Mesenchymal stem cell (in vitro differentiated cells and primary cell): Measurements from ENCODE around the gene GRIN2C.

Experiments
- DNase-seq: peaks from one replicate; pipeline ENCODE4 v3.0.0-alpha.2; 2013
- H2AFZ ChIP-seq: one replicate; pipeline ENCODE4 v1.6.1; 2013; ENCODE audit warnings: low read depth, mild to moderate bottlenecking, control low read depth, inconsistent platforms, low read length, moderate library complexity
- H2AK5ac ChIP-seq: 2 replicates; pipeline ENCODE4 v1.6.1; 2013; ENCODE audit warnings: low read length, moderate library complexity, mild to moderate bottlenecking, inconsistent platforms; ENCODE audit not compliant: severe bottlenecking
- H2BK120ac ChIP-seq: one replicate; pipeline ENCODE4 v1.6.1; 2013; ENCODE audit warnings: low read depth, mild to moderate bottlenecking, inconsistent platforms, low read length, moderate library complexity
- H2BK12ac ChIP-seq, 2 experiments: one replicate each; pipeline ENCODE4 v1.6.1; 2013; ENCODE audit warnings: inconsistent platforms in 2 of 2, low read length in 2 of 2, mild to moderate bottlenecking in 2 of 2, moderate library complexity in 2 of 2, control low read depth in 1 of 2
- H2BK15ac ChIP-seq: one replicate; pipeline ENCODE4 v1.6.1; 2013; ENCODE audit warnings: mild to moderate bottlenecking, low read depth, inconsistent platforms; ENCODE audit not compliant: poor library complexity, severe bottlenecking
- H2BK5ac ChIP-seq: 2 replicates; pipeline ENCODE4 v1.6.1; 2013; ENCODE audit warnings: low read depth, mild to moderate bottlenecking, low read length, control low read depth, inconsistent platforms; ENCODE audit not compliant: poor library complexity, severe bottlenecking
- H3K14ac ChIP-seq, 2 experiments: one replicate each; pipeline ENCODE4 v1.6.1; 2013; ENCODE audit warnings: inconsistent platforms in 2 of 2, low read length in 2 of 2, control low read depth in 1 of 2, mild to moderate bottlenecking in 1 of 2, moderate library complexity in 1 of 2
- H3K18ac ChIP-seq, 2 experiments: one replicate each; pipeline ENCODE4 v1.6.1; 2013; ENCODE audit warnings: inconsistent platforms in 2 of 2, low read length in 2 of 2, control low read depth in 1 of 2, low read depth in 1 of 2, mild to moderate bottlenecking in 1 of 2
- H3K23ac ChIP-seq, 2 experiments: one replicate each; pipeline ENCODE4 v1.6.1; 2013; ENCODE audit warnings: inconsistent platforms in 2 of 2, low read length in 2 of 2, mild to moderate bottlenecking in 2 of 2, moderate library complexity in 2 of 2, control low read depth in 1 of 2
- H3K27ac ChIP-seq: 2 replicates; pipeline ENCODE4 v1.5.1; 2013; ENCODE audit warnings: mild to moderate bottlenecking, moderate library complexity, low read length, control low read depth, inconsistent platforms; ENCODE audit not compliant: poor library complexity, severe bottlenecking
- H3K27me3 ChIP-seq, 2 experiments: 2 replicates each; pipeline versions ENCODE4 v1.6.1 to v1.7.0; 2013; ENCODE audit warnings: low read length in 2 of 2, mild to moderate bottlenecking in 2 of 2, moderate library complexity in 2 of 2, control low read depth in 1 of 2, inconsistent platforms in 1 of 2; ENCODE audit not compliant: control insufficient read depth in 1 of 2, insufficient read depth in 1 of 2
- H3K36me3 ChIP-seq, 2 experiments: 2 replicates each; pipeline versions ENCODE4 v1.6.1 to v1.7.0; 2013; ENCODE audit warnings: low read length in 2 of 2, control low read depth in 1 of 2, inconsistent platforms in 1 of 2, low read depth in 1 of 2, mild to moderate bottlenecking in 1 of 2; ENCODE audit not compliant: insufficient read depth in 2 of 2, control insufficient read depth in 1 of 2
- H3K4ac ChIP-seq, 2 experiments: one replicate each; pipeline ENCODE4 v1.6.1; 2013; ENCODE audit warnings: inconsistent platforms in 2 of 2, low read length in 2 of 2, mild to moderate bottlenecking in 2 of 2, moderate library complexity in 2 of 2, control low read depth in 1 of 2, low read depth in 1 of 2
- H3K4me1 ChIP-seq: 2 replicates; pipeline ENCODE4 v1.6.1; 2013; ENCODE audit warnings: low read depth, low read length, control low read depth; ENCODE audit not compliant: control insufficient read depth, insufficient read depth
- H3K4me2 ChIP-seq: 2 replicates; pipeline ENCODE4 v1.6.1; 2013; ENCODE audit warnings: low read length, mild to moderate bottlenecking, inconsistent platforms; ENCODE audit not compliant: poor library complexity, severe bottlenecking
- H3K4me3 ChIP-seq, 2 experiments: 2 replicates each; pipeline versions ENCODE4 v1.5.1 to v1.7.0; 2013; ENCODE audit warnings: low read length in 2 of 2, mild to moderate bottlenecking in 2 of 2, control low read depth in 1 of 2, low read depth in 1 of 2; ENCODE audit not compliant: insufficient read depth in 1 of 2
- H3K79me1 ChIP-seq: replicated peaks from 2 replicates; pipeline ENCODE4 v1.6.1; 2013; ENCODE audit warnings: mild to moderate bottlenecking, control low read depth, low read length, inconsistent platforms; ENCODE audit not compliant: poor library complexity, severe bottlenecking
- H3K9ac ChIP-seq: 2 replicates; pipeline ENCODE4 v1.7.0; 2013; ENCODE audit warnings: mild to moderate bottlenecking, low read length, moderate library complexity
- H3K9me3 ChIP-seq: 2 replicates; pipeline ENCODE4 v1.7.0; 2013; ENCODE audit warnings: mild to moderate bottlenecking, low read length; ENCODE audit not compliant: control insufficient read depth
- H4K8ac ChIP-seq: one replicate; pipeline ENCODE4 v1.6.1; 2013; ENCODE audit warnings: inconsistent platforms, mild to moderate bottlenecking, low read length, moderate library complexity
- H4K91ac ChIP-seq: one replicate; pipeline ENCODE4 v1.6.1; 2013; ENCODE audit warnings: mild to moderate bottlenecking, low read length, inconsistent platforms
- WGBS: methylation state at CpG from one replicate; pipeline ENCODE4 v1.1.7; 2013; ENCODE audit warnings: mixed read lengths; 5-methylcytosine and 5-hydroxymethylcytosine counted together

Gene GRIN2C

DNA sequence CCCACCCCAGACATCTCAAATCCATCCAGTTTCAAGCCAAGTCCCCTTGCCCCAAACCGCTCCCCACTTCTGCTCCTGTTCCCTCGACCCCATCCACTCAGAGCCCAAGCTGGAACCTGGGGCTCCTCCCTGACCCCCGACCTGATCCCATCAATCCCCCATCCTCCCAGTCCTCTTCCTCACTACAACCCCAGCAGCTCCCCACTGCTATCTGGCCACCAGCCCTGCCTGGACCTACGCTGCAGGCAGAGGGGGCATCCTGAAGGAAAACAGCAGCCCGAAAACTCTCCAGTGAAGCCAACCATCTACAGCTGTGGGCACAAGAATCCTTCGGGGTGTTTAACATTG is 9.2 kb upstream of the GRIN2C start:
- Histone ChIP-seq H3K4me3 (no peak overlapping the region), H2BK120ac (no peak overlapping the region), H3K4ac (no peak overlapping the region)

DNA sequence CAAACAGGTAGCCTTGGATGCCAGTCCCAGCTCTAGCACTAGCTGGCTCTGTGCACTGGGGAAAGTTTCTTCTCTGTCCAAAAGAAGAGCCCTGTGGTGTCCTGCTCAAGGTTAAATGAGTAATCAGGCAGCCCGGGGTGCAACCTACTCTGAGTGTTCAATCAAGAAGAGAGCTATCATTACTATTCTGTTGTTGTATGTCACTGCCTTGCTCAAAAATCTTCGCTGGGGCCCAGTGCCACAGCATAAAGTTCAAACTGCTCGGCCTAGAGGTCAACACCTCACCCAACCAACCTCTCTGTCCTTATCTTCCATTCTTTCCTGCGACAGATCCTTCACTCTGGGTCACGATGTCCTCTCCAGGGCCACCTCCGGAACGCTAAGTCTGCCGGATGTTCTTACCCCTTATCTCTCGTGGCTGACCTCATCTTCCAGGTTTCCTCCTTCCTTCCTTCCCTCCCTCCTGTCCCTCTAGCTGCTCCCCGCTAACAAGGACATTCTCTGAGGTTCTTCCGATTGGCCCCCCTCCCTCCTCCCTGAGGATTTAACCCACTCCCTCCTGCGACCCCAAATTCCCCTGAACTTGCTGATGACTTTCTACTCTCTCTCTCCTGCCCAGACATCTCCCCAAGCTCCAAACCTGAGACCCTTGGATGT is 8.7 kb upstream of the GRIN2C start:
- Histone ChIP-seq H3K4me3 (no peak overlapping the region), H2AFZ (no peak overlapping the region), H3K79me1 (peaks cover 25% of the 10 kb centered on the region), H3K14ac (no peak overlapping the region), H2BK5ac (no peak overlapping the region), H3K9me3 (no peaks in the 10 kb centered on the region), H4K91ac (no peak overlapping the region), H2AK5ac (no peak overlapping the region), H2BK15ac (no peak overlapping the region), H3K18ac (no peak overlapping the region), H2BK120ac (no peak overlapping the region), H3K23ac (no peak overlapping the region), H2BK12ac (no peak overlapping the region), H3K4me2 (no peak overlapping the region), H4K8ac (no peak overlapping the region), H3K27ac (no peak overlapping the region), H3K36me3 (peaks cover 19 to 40% of the 10 kb centered on the region in 2 experiments), H3K9ac (no peak overlapping the region), H3K4ac (no peak overlapping the region), H3K4me1 (peaks cover 41% of the 10 kb centered on the region), H3K27me3 (no peaks in the 10 kb centered on the region)
- DNase-seq: no peak
- 78% methylated on average over 12 of the region's 12 CpGs for WGBS

More for the DNA sequence above, 9.2 kb upstream of the GRIN2C start:
- no peak overlapping the region for H3K4me2 ChIP-seq
- H2BK5ac ChIP-seq: no peak overlapping the region
- peaks cover 14 to 35% of the 10 kb centered on the region in 2 experiments for H3K36me3 ChIP-seq
- H3K27ac ChIP-seq: no peak overlapping the region
- peaks cover 25% of the 10 kb centered on the region for H3K79me1 ChIP-seq
- H2BK15ac ChIP-seq: no peak overlapping the region
- no peak overlapping the region for H2BK12ac ChIP-seq
- H3K4me1 ChIP-seq: peaks cover 41% of the 10 kb centered on the region
- H3K9me3 ChIP-seq: no peaks in the 10 kb centered on the region
- no peak overlapping the region for H3K18ac ChIP-seq
- no peak for DNase-seq
- no peak overlapping the region for H3K9ac ChIP-seq
- H4K91ac ChIP-seq: no peak overlapping the region
- H3K14ac ChIP-seq: no peak overlapping the region
- H2AFZ ChIP-seq: no peak overlapping the region
- H3K27me3 ChIP-seq: no peaks in the 10 kb centered on the region
- H2AK5ac ChIP-seq: no peak overlapping the region
- H3K23ac ChIP-seq: no peak overlapping the region
- 98% methylated on average over 6 of the region's 6 CpGs for WGBS
- no peak overlapping the region for H4K8ac ChIP-seq

DNA sequence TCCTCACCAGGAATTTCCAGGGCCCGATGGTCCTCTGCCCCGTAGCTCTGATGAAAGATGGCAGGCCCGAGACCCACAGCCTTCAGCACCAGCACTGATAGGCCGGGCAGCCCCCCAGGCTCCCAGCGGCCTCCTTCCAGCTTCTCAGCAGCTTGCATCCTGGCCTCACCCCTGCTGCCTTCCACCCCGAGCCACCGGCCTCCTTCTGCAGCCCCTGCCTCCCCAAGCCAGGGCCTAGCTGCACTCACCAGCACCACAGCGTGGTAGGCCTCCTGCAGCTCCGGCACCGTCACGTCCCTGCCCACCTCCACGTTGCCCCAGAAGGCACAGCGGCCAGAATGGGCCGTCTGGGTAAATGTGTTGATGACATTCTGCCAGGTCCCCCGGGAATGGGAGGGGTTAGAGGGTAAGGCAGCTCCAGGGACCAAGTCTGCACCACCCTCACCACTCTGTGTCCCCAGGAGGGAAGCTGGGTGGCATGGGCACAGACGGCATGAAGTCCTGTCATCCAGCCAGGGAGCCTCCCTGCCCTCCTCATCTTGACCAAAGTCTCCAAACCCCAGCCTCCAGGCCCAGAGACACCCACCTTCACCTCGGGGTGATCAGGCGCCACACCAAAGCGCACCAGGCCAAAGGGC is 6.6 kb upstream of the GRIN2C start:
- Histone ChIP-seq H3K27me3 (peaks cover 7% of the 10 kb centered on the region in 2 experiments), H3K14ac (no peak overlapping the region), H3K27ac (no peak overlapping the region), H3K4me1 (peaks cover 47% of the 10 kb centered on the region), H4K91ac (no peak overlapping the region), H2BK12ac (no peak overlapping the region), H3K18ac (no peak overlapping the region), H3K79me1 (peaks cover 12% of the 10 kb centered on the region), H3K9me3 (no peaks in the 10 kb centered on the region), H3K4me3 (no peak overlapping the region), H3K4ac (no peak overlapping the region), H2BK120ac (no peak overlapping the region), H2BK5ac (no peak overlapping the region), H2AFZ (no peak overlapping the region), H2AK5ac (no peak overlapping the region), H3K9ac (no peak overlapping the region), H3K36me3 (peaks cover 25 to 50% of the 10 kb centered on the region in 2 experiments), H3K23ac (no peak overlapping the region), H2BK15ac (no peak overlapping the region), H3K4me2 (no peak overlapping the region), H4K8ac (no peak overlapping the region)
- 80% methylated on average over 19 of the region's 19 CpGs for WGBS
- no peak for DNase-seq

DNA sequence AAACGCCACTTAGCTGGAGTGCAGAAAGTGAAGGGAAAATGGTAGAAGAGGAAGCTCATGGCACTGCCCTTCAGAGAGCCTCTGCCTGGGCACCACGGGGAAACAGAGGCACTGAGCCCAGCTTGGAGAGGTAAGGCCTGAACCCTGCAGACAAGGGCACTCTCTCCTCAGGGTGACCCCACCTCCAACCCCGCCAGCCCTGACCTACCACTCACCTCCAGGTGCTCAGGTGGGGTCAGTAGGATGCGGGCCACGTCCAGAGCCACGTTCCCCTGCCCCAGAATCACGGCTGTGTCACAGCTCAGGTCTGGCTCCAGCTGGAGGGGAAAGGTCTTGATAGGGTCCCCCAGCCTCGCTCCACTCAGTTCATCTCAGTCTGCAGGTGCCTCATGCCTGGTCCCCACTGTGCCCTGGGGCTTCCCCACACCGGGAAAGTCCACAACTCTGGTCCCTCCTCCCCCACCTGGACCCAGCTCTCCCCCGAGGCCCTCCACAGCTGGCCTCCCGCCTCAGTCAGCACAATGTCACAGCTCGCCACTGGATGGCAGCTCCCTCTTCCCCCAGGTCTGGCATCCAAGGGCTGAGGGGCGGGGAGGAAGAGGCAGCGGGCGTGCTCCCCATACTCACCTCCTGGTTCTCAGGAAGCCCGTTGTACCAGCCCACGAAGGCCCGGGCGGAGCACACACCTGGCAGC is 6.0 kb upstream of the GRIN2C start:
- H3K4me1 ChIP-seq: peaks cover 47% of the 10 kb centered on the region
- H4K91ac ChIP-seq: no peak overlapping the region
- no peaks in the 10 kb centered on the region for H3K9me3 ChIP-seq
- DNase-seq: no peak
- no peak overlapping the region for H4K8ac ChIP-seq
- H3K9ac ChIP-seq: peak overlapping the region; percentile 3
- H2AFZ ChIP-seq: no peak overlapping the region
- H2BK15ac ChIP-seq: no peak overlapping the region
- H3K4ac ChIP-seq: no peak overlapping the region
- H2BK5ac ChIP-seq: no peak overlapping the region
- no peak overlapping the region for H3K4me2 ChIP-seq
- H3K14ac ChIP-seq: no peak overlapping the region
- no peak overlapping the region for H2AK5ac ChIP-seq
- H3K27ac ChIP-seq: no peak overlapping the region
- peaks cover 8% of the 10 kb centered on the region for H3K79me1 ChIP-seq
- H3K23ac ChIP-seq: no peak overlapping the region
- no peak overlapping the region for H2BK120ac ChIP-seq
- WGBS: 81% methylated on average over 16 of the region's 19 CpGs
- H2BK12ac ChIP-seq: no peak overlapping the region
- no peak overlapping the region for H3K18ac ChIP-seq
- H3K27me3 ChIP-seq: peaks cover 12 to 13% of the 10 kb centered on the region in 2 experiments
- H3K36me3 ChIP-seq: peaks cover 25 to 50% of the 10 kb centered on the region in 2 experiments
- H3K4me3 ChIP-seq: no peak overlapping the region
